Esophagus muscularis mucosa (tissue), 4 donors: ENCODE results near the gene CRABP2.

Source experiments
- CTCF ChIP-seq, 3 experiments: fragments of 200-600 bp in 2 of 3; fragments of 450-650 bp in 1 of 3; sonication (generic) in 2 of 3; IDR thresholded peaks; one replicate each; pipeline ENCODE4 v1.5.1; 2017 to 2019; ENCODE audit warnings: antibody characterized with exemption in 3 of 3, mild to moderate bottlenecking in 2 of 3, moderate library complexity in 1 of 3
- EP300 ChIP-seq: sonication (generic); formaldehyde crosslinking; IDR thresholded peaks from one replicate; pipeline ENCODE4 v1.6.1; 2017; ENCODE audit warnings: antibody characterized with exemption
- POLR2A ChIP-seq: fragments of 450-650 bp; IDR thresholded peaks from one replicate; pipeline ENCODE4 v1.6.1; 2017; ENCODE audit warnings: antibody characterized with exemption, moderate library complexity, mild to moderate bottlenecking, low read depth
- POLR2AphosphoS5 ChIP-seq, 2 donors: sonication (generic); formaldehyde crosslinking; IDR thresholded peaks; one replicate each; pipeline ENCODE4 v1.6.1; 2017; ENCODE audit warnings: antibody characterized with exemption in 2 of 2

DNA sequence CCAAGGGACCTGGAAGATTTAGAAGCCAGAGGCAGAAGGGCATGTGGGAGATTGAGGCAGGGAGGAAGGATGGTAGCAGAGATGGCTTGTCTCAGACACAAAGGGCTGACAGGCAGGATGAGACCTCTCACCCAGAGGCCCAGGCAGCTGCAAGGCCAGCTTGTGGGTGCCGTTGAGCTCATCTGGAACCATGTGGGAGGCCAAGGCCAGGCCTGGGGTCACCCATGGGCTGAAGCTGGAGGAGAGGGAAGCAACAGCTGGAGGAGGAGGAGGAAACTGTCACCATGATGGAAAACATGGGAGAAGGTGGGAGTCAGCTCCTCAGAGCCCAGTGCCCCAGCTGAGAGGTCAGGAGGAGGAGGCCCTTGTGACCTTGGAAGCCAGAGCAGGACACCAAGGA, 6.4 kb downstream of the CRABP2 start:
- TF ChIP-seq EP300: no peak
- no peak for TF ChIP-seq CTCF (IDR thresholded peaks at IDR 0.05)
- TF ChIP-seq POLR2A: no peak
- no peak for TF ChIP-seq POLR2AphosphoS5 (IDR thresholded peaks at IDR 0.05)
